SKM-1 treated with dmso at 0.1 percent for 144 hours (cell line): ENCODE measurements around the gene ODF2L.
"Not testable (repeated sequence)": the region's sequence is repeated elsewhere in the genome, so short reads cannot be mapped to it uniquely, and the experiment has no call there.

Experiments
- DNase-seq: peaks from one replicate; lab custom pipeline; 2025; ENCODE audit not compliant: unreplicated experiment; lab: John Stamatoyannopoulos, UW

ODF2L gene

DNA sequence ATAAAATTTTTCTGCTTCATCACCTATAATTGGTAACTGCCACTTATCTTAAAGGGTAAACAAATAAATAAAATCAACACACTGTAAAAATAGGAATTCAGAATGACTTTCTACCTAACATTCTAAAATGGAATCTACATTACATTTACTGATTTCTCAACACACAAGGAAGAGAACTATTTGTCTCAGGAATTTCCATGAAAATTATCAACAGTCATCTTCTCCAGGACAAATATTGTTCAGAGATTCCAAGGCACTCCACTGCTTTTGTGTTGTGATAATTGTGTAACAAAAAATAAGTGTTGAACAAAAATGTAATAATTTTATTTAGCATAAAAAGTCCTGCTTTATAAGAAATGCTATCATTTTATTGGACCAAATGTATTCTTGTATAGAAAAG lies 7.3 kb downstream of the ODF2L start:
- DNase-seq: no peak

DNA sequence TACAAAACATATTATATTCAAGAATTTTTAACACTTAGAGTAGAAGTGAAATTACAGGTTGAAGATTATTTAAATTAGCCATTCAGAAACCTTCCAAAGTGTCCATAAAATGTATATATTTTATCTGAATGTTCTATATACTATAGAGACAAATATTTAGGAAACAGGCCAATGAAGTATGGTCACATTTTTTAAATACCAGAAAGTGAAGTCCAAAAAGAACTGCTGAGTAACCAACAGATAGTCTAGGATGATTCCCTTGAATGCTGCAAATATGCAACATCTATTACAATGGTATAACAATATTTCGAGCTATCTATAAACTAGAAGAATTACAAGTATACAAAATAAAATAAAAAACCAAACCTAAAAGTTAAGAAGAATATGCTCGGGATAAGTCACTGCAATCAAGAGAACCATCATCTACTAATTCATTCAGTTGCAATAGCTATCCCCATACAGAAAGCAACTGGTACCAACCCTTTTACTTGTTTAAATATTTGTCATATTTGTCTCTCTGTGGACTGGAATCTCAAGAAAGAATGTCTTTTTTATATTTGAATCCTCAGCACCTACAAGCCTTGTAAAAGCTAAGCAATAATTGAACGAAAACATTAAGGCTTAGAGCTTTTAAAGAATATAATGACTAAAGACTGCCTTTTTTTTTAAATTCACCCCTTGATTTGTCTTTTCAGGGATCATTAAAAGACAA lies 8.1 kb downstream of the ODF2L start:
- DNase-seq: no peak

DNA sequence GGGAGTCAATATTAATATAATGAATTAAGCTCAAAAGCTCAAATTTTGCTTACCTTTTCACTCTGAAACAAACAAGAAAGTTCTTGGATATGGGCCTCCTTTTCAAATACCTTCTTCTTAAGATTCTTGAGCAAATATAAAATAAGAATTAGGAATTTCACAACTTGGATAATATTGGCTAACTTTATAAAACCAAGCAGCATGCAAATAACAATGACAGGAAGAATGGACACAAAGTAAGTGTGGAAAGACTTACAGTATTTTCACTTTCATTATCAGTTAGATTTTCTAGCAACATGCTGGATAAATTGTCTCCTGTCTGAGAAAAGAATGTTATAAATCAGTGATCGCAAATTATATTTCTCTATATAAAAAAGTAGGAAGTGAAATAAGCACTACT lies 13.2 kb downstream of the ODF2L start:
- DNase-seq: no peak

DNA sequence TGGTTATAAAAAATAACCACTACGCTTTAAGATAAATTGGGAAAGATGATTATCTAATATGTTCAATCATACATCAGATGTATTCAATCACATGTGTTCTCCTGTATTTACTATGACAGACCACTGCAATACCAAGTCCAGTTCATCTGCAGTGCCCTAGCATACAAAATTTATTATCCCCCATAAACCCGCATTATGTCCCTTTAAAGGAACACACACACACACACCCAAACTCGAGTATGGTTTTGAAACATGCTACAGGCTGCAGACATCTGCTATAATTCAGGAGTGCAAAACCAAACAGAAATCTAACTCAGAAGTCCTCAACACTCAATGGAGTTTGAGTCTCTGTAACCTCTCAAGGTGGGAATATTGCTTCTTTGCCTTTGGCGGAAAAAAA lies 14.9 kb downstream of the ODF2L start:
- DNase-seq: no peak

DNA sequence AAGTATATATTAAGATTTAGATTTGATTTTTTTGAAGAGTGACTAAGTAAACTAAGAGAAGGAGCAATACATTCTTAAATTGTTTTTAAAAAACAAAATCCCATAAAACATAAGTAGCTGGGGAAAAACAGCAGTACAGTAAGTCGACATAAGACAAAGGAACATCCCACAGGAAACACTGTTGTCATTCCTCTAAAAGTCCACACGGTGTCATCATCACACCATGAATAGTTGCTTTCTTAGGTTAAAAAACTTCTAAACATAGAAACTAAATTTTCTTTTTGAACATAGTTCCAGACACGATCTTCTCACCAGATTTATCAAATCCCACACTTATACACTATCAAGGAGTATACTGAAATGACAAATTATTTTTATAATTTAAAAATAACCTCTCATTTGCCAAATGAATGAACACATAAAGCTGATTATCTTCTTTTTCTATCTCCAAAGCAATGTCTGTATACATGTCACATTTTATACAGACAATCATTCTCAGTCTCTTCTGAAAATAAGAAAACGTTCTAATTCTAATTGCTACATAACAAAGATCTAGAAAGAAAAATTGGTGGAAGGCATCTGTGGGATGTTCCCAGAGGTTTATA lies 15.8 kb downstream of the ODF2L start:
- DNase-seq: peak; percentile 41

DNA sequence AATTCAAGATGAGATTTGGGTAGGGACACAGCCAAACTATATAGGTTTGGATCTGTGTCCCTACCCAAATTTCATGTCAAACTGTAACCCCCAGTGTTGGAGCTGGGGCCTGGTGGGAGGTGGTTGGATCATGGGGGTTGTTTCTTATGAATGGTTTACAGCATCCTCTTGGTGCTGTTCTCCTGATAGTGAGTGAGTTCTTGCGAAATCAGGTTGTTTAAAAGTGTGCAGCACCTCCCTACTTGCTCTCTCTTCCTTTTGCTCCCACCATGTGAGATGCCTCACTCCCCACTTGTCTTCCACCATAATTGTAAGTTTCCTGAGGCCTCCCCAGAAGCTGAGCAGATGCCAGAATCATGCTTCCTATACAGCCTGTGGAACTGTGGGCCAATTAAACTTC lies 17.3 kb downstream of the ODF2L start:
- no peak for DNase-seq

DNA sequence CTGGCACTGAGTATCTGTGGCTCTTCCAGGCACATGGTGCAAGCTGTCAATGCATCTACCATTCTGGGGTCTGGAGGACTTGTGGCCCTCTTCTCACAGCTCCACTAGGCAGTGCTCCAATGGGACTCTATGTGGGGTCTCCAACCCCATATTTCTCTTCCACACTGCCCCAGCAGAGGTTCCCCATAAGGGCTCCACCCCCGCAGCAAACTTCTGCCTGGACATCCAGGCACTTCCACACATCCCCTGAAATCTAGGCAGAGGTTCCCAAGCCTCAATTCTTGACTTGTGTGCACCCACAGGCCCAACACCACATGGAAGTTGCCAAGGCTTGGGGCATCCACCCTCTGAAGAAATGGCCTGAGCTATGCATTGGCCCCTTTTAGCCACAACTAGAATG lies 18.8 kb downstream of the ODF2L start:
- DNase-seq: no peak

DNA sequence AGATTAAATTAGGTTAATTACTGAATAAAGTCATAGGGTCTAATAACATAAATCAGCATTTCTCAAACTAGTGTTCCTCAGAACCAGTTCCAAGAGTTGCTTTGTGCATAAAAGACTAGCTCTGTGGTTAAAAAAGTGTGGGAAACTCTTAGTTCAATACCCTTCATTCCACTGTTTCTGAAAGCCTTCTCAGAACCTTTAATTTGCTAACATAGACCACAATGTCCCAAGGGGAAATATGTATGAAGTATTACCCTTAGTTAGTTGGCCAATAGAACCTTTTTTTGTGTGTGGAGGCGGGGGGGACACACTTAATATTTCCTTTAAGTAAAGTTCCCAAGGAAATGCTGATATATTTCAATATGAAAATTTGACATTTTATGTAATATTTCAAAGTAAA lies 20.4 kb downstream of the ODF2L start:
- DNase-seq: no peak

DNA sequence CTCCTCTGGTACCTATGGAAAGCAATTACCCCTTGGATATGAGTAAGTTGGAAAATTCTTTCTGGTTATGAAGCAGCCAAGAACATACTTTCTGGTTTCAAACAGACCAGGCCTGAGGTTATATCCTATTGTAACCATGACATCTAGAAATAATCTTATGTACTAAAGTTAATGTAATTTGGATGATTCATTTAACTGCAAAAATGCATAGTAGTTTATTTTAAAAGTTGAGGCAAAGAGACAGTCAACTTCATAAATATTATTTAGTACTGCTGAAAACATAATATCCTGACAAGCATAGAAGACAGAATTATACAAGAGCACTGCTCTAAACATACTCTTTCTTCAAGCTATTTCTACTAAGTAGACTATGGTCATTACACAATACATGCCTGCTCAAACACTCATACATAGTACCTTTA lies 25.5 kb downstream of the ODF2L start:
- no peak for DNase-seq

DNA sequence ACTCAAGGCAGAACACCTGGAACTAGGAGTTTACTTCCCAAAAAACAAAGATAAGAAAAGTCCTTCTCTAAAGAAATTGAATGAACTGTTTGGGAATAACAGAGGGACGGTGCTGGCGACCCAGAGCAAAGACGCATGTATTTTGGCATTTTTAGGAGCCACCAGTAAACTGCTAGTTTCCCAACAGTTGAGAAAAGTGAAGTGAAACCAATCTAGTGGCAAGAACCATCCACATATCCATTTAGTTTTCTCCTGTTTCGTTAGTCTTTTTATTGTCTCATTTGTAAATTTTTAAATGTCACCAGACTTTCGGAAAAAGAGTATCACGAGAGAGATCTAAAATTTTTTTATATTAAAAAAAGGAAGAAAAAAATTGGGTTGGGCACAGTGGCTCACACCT lies 30.2 kb downstream of the ODF2L start:
- peak; percentile 13 for DNase-seq

DNA sequence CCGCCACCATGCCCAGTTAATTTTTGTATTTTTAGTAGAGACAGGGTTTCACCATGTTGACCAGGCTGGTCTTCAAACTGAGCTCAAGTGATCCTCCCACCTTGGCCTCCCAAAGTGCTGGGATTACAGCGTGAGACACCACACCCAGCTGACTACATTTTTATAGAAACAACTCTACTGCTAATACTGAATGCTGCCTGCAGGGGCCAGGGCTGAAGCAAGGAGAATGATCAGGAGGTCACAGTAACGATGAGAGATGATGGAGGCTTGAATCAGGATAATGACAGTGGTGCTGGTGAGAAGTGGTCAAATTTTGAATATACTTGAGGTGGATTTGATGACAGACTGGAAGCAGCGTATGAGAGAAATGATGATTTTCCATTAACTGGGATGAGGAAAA lies 33.3 kb downstream of the ODF2L start:
- no peak for DNase-seq

DNA sequence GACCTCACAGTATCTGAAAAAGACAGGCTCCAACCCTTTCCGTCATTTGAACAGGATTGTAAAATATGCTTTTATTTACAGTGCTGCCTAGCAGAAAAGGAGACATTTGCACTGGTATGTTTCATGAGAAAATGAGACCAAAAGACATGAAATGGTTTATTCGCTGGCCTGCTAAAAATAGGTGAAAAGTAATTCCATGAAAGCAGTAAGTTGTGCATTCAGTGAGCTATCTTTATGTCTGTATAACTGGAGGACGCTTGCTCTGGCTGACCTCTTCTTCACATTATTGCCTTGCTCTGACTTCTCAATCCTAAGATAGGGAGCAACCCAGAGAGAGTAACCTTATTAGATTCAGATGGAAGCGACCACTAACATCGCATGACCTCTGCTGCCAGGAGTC lies 38.3 kb downstream of the ODF2L start:
- no peak for DNase-seq

DNA sequence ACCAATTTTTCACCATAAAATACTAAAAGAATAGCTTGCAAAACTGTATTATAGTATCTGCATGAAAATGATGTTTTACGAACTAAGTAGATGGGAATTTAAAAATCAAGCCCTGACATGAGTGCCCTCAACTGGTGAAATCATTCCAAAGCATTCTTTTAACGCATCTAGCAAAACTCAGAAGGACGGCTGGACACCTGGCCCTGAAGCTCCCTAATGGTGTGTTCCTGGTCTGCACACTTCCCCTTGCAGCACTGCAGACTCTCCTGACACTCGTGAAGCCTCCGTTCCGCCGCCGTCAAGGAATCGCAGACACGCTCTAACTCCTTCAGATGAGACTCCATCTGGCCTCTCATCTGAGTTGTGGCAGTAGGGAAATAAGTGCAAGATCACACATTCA lies 39.9 kb downstream of the ODF2L start:
- DNase-seq: peak; percentile 1

DNA sequence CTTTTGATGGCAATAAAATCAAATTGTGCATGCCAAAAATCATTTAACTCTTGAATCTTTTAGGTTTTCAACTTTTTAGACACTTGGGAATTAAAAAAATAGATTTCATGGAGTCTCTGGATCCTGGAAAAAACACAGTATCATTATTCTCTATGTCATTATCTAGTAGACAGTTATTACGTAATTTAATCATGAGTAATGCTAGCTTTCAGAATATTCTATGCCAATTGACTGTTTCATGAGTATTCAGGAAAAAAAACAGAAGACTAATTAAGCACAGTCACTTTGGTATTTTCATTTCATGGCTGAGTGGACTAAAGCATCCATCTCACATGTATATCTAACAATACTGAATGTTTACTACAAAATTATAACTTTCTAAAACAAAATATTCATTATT lies 44.0 kb downstream of the ODF2L start:
- DNase-seq: no peak

DNA sequence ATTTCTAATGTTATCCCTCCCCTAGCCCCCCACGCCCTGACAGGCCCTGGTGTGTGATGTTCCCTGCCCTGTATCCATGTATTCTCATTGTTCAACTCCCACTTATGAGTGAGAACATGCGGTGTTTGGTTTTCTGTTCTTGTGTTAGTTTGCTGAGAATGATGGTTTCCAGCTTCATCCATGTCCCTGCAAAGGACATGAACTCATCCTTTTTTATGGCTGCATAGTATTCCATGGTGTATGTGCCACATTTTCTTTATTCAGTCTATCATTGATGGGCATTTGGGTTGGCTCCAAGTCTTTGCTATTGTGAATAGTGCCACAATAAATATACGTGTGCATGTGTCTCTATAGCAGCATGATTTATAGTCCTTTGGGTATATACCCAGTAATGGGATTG lies 45.9 kb downstream of the ODF2L start:
- not testable (repeated sequence) for DNase-seq

DNA sequence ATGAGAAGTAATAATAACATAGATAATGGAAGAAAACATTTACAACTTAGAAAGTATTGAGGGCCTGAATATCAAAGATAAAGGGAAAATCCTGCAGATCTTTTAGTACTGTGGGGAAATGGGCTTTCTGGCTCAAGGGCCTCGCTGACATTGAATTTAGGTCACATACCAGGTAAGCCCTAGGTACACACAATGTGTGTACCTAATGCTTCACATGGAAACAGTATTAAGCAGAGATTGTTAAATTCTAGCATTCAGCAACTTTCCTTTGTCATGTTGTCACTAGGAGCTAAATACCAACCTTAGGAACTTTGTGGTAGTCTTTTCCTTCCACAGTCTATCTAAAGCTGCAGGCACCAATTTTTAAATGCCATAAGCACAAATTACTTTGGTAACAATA lies 49.7 kb downstream of the ODF2L start:
- no peak for DNase-seq

DNA sequence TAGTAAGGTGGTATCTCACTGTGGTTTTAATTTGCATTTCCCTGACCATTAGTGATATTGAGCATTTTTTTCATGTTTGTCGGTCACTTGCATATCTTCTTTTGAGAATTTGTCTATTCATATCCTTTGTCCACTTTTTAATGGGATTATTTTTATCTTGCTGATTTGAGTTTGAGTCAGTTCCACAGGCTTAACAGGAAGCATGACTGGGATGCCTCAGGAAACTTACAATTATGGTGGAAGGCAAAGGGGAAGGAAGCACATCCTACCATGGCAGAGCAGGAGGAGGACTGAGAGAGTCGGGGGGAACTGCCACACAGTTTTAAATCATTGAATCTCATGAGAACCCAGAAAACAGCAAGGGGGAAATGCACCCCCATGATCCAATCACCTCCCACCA lies 51.1 kb downstream of the ODF2L start:
- no peak for DNase-seq

DNA sequence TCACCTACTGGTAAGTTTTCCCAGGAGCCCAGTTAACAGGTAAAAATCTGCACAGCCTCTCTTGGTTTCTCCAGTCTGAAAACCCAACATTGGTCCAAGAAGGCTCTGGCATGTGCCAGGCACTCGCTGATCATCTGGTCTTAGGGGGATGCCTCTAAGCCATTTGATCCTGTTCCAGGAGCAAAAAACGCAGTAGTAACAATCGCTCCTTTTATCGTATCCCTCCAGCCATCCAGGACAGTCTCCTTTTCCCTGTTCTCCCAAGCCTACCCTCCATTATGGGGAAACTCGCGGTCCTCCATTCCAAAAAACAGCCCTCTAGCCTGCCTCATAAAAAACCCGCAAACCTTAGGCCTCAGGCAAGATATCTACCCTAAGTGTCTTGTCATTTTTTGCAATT lies 56.2 kb downstream of the ODF2L start:
- no peak for DNase-seq

DNA sequence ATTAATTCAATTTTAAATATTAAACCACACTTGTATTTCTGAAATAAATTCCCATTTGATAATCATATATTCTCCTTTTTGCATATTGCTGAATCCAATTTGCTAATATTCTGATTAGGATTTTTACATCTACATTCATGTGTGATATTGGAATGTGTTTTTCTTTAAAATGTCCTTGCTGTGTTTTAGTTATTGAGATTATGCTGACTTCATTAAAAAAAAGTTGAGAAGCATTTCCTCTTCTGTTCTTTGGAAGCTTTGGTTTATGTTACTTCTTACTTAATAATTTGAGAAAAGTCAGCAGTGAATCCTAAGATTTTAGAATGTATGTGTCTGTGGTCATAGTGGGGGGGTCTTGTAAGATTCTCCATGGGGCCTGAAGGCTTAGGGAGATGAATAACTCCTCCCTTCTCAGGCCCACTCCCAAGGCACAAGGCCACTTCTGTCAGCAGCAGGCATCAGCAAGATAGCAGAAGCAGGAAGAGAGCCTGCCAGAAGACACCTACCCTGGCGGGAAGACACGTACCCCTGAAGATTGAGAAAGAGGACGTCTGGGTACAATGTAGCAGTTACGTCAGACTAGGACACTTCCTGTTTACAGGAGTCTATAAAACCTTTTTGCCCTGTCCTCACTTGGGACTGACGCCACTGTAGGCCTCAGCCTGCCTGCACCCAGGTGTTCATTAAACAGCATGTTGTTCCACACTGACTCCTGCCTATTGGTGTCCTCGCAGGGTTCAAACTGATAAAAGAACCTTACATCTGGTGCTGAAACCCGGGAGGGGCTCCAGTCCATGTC lies 56.9 kb downstream of the ODF2L start:
- peak; percentile 86 for DNase-seq

DNA sequence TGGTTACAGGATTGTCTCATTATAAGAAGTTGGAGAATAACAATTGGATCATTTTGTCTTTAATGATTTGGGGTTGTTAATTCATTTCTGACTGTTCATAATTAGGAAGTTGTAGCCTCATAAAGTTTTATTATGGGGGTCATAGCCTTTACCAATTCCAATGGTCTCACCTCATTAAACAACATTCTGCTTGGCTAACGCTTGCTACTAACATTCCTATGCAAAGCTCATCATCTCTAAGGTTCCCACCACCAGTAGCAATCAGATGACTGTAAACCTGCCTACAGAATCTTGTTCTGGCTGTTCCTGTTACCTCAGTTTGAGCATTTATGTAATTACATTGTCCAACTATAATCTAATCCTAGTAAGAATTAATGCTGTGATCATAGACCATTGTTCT lies 60.2 kb downstream of the ODF2L start:
- no peak for DNase-seq

DNA sequence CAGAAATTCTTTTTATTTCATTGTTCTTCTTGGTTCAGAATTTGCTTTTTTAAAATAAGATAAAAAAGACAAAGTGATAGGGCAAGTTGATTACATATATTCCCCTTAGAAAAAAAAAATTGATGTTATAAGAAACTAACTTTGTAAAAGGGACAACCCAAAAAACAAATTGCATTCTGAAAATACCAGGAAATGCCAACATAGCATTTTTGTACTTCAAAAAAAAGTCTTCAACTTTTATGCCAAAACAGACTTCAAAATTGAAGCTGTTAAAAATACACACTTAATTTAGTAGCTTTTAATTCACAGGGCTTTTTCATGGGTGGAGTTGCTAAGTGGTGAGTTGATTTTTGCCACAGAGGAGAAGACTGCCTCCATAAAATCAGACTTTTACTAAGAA lies 70.9 kb downstream of the ODF2L start:
- DNase-seq: no peak

DNA sequence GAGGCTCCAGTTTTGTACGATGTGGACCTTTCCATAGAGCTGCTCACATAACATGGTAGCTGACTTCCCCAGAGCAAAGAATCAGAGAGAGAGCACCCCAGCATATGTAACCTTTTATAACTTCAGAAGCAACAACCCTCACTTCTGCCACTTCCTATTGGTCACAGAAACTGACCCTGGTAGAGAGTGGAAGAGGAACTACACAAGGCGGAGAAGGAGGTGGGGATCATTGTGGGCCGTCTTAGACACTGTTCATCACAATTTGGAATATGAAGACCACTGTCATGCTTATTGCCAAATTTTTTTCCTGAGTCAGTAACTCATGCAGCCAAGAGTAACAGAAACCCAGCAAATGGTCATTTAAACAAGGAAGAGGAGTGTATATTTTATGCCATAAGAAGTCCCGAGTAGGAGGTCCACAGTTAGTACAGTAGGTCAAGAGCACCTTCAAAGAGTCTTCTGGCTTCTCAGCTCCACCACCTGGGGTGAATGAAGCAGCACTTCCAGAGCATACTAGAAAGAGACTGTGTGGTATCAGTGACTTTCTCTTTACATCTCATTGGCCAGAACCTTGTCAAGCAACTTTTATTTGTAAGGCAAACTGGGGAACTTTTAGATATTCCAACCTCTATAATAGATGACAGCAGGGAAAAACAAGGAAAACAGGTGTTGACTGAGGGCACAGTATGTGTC lies 71.8 kb downstream of the ODF2L start:
- no peak for DNase-seq
